Renal pelvis (tissue), 4 donors: ENCODE measurements around the gene TLCD3B. TPM values are rescaled to one million over a fixed set of nuclear protein-coding genes. Genes with fewer than 3 reads are reported as not detected.
"Not testable (repeated sequence)": the region's sequence is repeated elsewhere in the genome, so short reads cannot be mapped to it uniquely, and the experiment has no call there.

Source experiments
- DNase-seq: peaks from one replicate; pipeline ENCODE4 v3.0.0-alpha.2; 2013
- polyA plus RNA-seq, 3 donors: library from polyadenylated mRNA; unstranded; fragments of 120-200 nt; gene quantifications; one replicate each; pipeline ENCODE4 v1.2.1, GENCODE V29; 2013; ENCODE audit not compliant: insufficient read length in 3 of 3

Gene TLCD3B
- polyA plus RNA-seq, 3 donors: 1.2 to 1.7 (median 1.2) TPM

- no peak for DNase-seq
These were observed 3.3 kb downstream of the TLCD3B start for GRCh38 chr16:30027588-30028437.

GRCh38 chr16:30026449-30026848 lies 4.6 kb downstream of the TLCD3B start:
- no peak for DNase-seq

GRCh38 chr16:30025574-30025973 lies 5.5 kb downstream of the TLCD3B start:
- no peak for DNase-seq

- DNase-seq: no peak
These were observed 5.9 kb downstream of the TLCD3B start for GRCh38 chr16:30025156-30025555.

- DNase-seq: no peak
These were observed 6.6 kb downstream of the TLCD3B start for GRCh38 chr16:30024451-30024850.

- no peak for DNase-seq
These were observed 7.5 kb downstream of the TLCD3B start for GRCh38 chr16:30023586-30023985.

GRCh38 chr16:30022887-30023286 lies 8.2 kb downstream of the TLCD3B start, which contains the start of gene C16orf92:
Gene C16orf92, plus strand, starts transcription at chr16:30023198. Its CDS starts 143 bp downstream, at chr16:30023341.
- no peak for DNase-seq

- DNase-seq: no peak
These were observed 12.3 kb downstream of the TLCD3B start for GRCh38 chr16:30018731-30019158.

- DNase-seq: not testable (repeated sequence)
These were observed 13.1 kb downstream of the TLCD3B start for GRCh38 chr16:30017937-30018336.

- DNase-seq: no peak
These were observed 13.8 kb downstream of the TLCD3B start for GRCh38 chr16:30017277-30017656.

GRCh38 chr16:30016555-30017276 lies 14.4 kb downstream of the TLCD3B start:
- no peak for DNase-seq

GRCh38 chr16:30015450-30015849 lies 15.6 kb downstream of the TLCD3B start:
- DNase-seq: not testable (repeated sequence)

- DNase-seq: not testable (repeated sequence)
These were observed 18.5 kb downstream of the TLCD3B start for GRCh38 chr16:30012598-30012997.

GRCh38 chr16:30011714-30012504 lies 19.2 kb downstream of the TLCD3B start:
- DNase-seq: no peak

GRCh38 chr16:30010844-30011713 lies 20.0 kb downstream of the TLCD3B start, which contains the start of gene DOC2A:
Gene DOC2A, minus strand, starts transcription at chr16:30011027. Its CDS starts 805 bp downstream, at chr16:30010222.
- no peak for DNase-seq

- DNase-seq: no peak
These were observed 20.9 kb downstream of the TLCD3B start for GRCh38 chr16:30009990-30010843.

GRCh38 chr16:30009085-30009862 lies 21.8 kb downstream of the TLCD3B start:
- no peak for DNase-seq

GRCh38 chr16:30007378-30007895 lies 23.6 kb downstream of the TLCD3B start:
- no peak for DNase-seq
